ENCODE results near the gene TPCN1.

Gene TPCN1

GRCh38 chr12:113317122-113317521 lies 95.9 kb downstream of the TPCN1 start:
- no peak for DNase-seq

- DNase-seq = no peak
These were observed 96.9 kb downstream of the TPCN1 start for GRCh38 chr12:113318046-113318656.

- no peak for DNase-seq
These were observed 97.8 kb downstream of the TPCN1 start for GRCh38 chr12:113318900-113319628.

GRCh38 chr12:113320401-113320800 lies 99.1 kb downstream of the TPCN1 start:
- DNase-seq = no peak

- DNase-seq = peak in 1 of 2 donors; percentile 29
These were observed 101.1 kb downstream of the TPCN1 start for GRCh38 chr12:113322343-113322742.

- no peak for DNase-seq
These were observed 104.7 kb downstream of the TPCN1 start for GRCh38 chr12:113325916-113326315.

- DNase-seq = no peak
These were observed 105.6 kb downstream of the TPCN1 start for GRCh38 chr12:113326775-113327395.

GRCh38 chr12:113328368-113328889 lies 107.2 kb downstream of the TPCN1 start:
- DNase-seq = no peak

- no peak for DNase-seq
These were observed 107.9 kb downstream of the TPCN1 start for GRCh38 chr12:113329022-113329790.

- DNase-seq = no peak
These were observed 108.6 kb downstream of the TPCN1 start for GRCh38 chr12:113329791-113330417.

GRCh38 chr12:113330505-113330904 lies 109.2 kb downstream of the TPCN1 start:
- no peak for DNase-seq

- no peak for DNase-seq
These were observed 111.6 kb downstream of the TPCN1 start for GRCh38 chr12:113332688-113333417.

GRCh38 chr12:113333418-113333750 lies 112.1 kb downstream of the TPCN1 start:
- no peak for DNase-seq

- peak; percentile 26 to 31 for DNase-seq
These were observed 112.9 kb downstream of the TPCN1 start for GRCh38 chr12:113333877-113334785.

- DNase-seq = peak; percentile 84 to 89
These were observed 113.7 kb downstream of the TPCN1 start, which contains the start of gene SLC8B1 for GRCh38 chr12:113334786-113335539. Gene SLC8B1, minus strand, starts transcription at chr12:113335109. Its CDS starts 2,231 bp downstream, at chr12:113332878.

GRCh38 chr12:113339540-113339939 lies 118.3 kb downstream of the TPCN1 start:
- no peak for DNase-seq

GRCh38 chr12:113340061-113340460 lies 118.8 kb downstream of the TPCN1 start:
- no peak for DNase-seq

- no peak for DNase-seq
These were observed 120.3 kb downstream of the TPCN1 start for GRCh38 chr12:113341535-113341934.

- no peak for DNase-seq
These were observed 124.1 kb downstream of the TPCN1 start for GRCh38 chr12:113345318-113345717.

GRCh38 chr12:113346353-113346752 lies 125.1 kb downstream of the TPCN1 start:
- DNase-seq = no peak

All from CD4-positive, alpha-beta T cell treated with Interleukin-1 beta for 1 hour (primary cell).